Neural cell (in vitro differentiated cells): ENCODE data around the gene H2AZ2. TPM values are rescaled to one million over a fixed set of nuclear protein-coding genes. Genes with fewer than 3 reads are reported as not detected.

Experiments used
- H2AFZ ChIP-seq: fragments of 200-600, 300-800 bp; sonication (generic), shearing (Covaris generic); 2 replicates; pipeline ENCODE4 v1.6.0; 2014; ENCODE audit warnings: low read depth, mild to moderate bottlenecking, antibody characterized with exemption, low read length, moderate library complexity
- H3F3A ChIP-seq: fragments of 200-600 bp; shearing (Covaris generic); 2 replicates; pipeline ENCODE4 v1.6.1; 2016; ENCODE audit warnings: mild to moderate bottlenecking, moderate library complexity, mixed read lengths, antibody characterized with exemption, low read length; ENCODE audit not compliant: insufficient read depth, poor library complexity, severe bottlenecking
- H3K27ac ChIP-seq: fragments of 200-600, 300-800 bp; sonication (generic), shearing (Covaris generic); 2 replicates; pipeline ENCODE4 v1.5.1; 2014; ENCODE audit warnings: mild to moderate bottlenecking, low read length, moderate library complexity
- H3K27me3 ChIP-seq: fragments of 300-800, 200-600 bp; sonication (generic), shearing (Covaris generic); 2 replicates; pipeline ENCODE4 v1.6.0; 2014; ENCODE audit warnings: mild to moderate bottlenecking, low read depth, low read length, moderate library complexity; ENCODE audit not compliant: insufficient read depth
- H3K36me3 ChIP-seq: fragments of 300-800, 200-600 bp; sonication (generic), shearing (Covaris generic); 2 replicates; pipeline ENCODE4 v1.5.1; 2014; ENCODE audit warnings: mild to moderate bottlenecking, antibody characterized with exemption, low read length, moderate library complexity; ENCODE audit not compliant: insufficient read depth
- H3K4me2 ChIP-seq: fragments of 300-800, 200-600 bp; sonication (generic), shearing (Covaris generic); 2 replicates; pipeline ENCODE4 v1.6.0; 2014; ENCODE audit warnings: mild to moderate bottlenecking, low read length
- H3K4me3 ChIP-seq: fragments of 300-800, 200-600 bp; sonication (generic), shearing (Covaris generic); 2 replicates; pipeline ENCODE4 v1.5.1; 2014; ENCODE audit warnings: mild to moderate bottlenecking, low read length, moderate library complexity
- H3K79me2 ChIP-seq: fragments of 200-600 bp; shearing (Covaris generic); replicated peaks from 2 replicates; pipeline ENCODE4 v1.6.0; 2014; ENCODE audit warnings: mild to moderate bottlenecking, low read length, moderate library complexity; ENCODE audit not compliant: insufficient read depth
- H3K9ac ChIP-seq: fragments of 300-800, 200-600 bp; sonication (generic), shearing (Covaris generic); 2 replicates; pipeline ENCODE4 v1.6.1; 2016; ENCODE audit warnings: mild to moderate bottlenecking, low read length, mixed read lengths
- H3K9me2 ChIP-seq: fragments of 200-600 bp; shearing (Covaris generic); 2 replicates; pipeline ENCODE4 v1.6.1; 2016; ENCODE audit warnings: mild to moderate bottlenecking, low read length, mixed read lengths; ENCODE audit not compliant: insufficient read depth
- H3K9me3 ChIP-seq: fragments of 200-600, 300-800 bp; sonication (generic), shearing (Covaris generic); 2 replicates; pipeline ENCODE4 v1.6.1; 2016; ENCODE audit warnings: mild to moderate bottlenecking, mixed run types, low read length, moderate library complexity, mixed read lengths
- H4K20me1 ChIP-seq: fragments of 200-600 bp; shearing (Covaris generic); 2 replicates; pipeline ENCODE4 v1.6.1; 2016; ENCODE audit warnings: mild to moderate bottlenecking, mixed run types; ENCODE audit not compliant: insufficient read depth
- EP300 ChIP-seq: fragments of 450-650 bp; conservative IDR thresholded peaks from 2 replicates; pipeline ENCODE4 v1.6.1; 2014; ENCODE audit warnings: antibody characterized with exemption, mild to moderate bottlenecking, moderate library complexity; ENCODE audit not compliant: poor library complexity, severe bottlenecking
- EZH2 ChIP-seq: fragments of 200-600, 300-800 bp; shearing (Covaris generic), sonication (generic); IDR thresholded peaks from 2 replicates; pipeline ENCODE4 v1.6.1; 2014; ENCODE audit warnings: antibody characterized with exemption, low read length, borderline replicate concordance, mild to moderate bottlenecking; ENCODE audit not compliant: insufficient read depth, poor library complexity, severe bottlenecking
- MXI1 ChIP-seq: fragments of 450-650 bp; conservative IDR thresholded peaks from 2 replicates; pipeline ENCODE4 v1.6.1; 2014; ENCODE audit warnings: antibody characterized with exemption, mild to moderate bottlenecking; ENCODE audit not compliant: poor library complexity, severe bottlenecking
- POLR2AphosphoS5 ChIP-seq: IDR thresholded peaks from 2 replicates; pipeline ENCODE4 v1.6.1; 2012
- RAD21 ChIP-seq: fragments of 450-650 bp; conservative IDR thresholded peaks from 2 replicates; pipeline ENCODE4 v1.6.1; 2014; ENCODE audit warnings: antibody characterized with exemption, mild to moderate bottlenecking, moderate library complexity
- SMC3 ChIP-seq: fragments of 450-650 bp; conservative IDR thresholded peaks from 2 replicates; pipeline ENCODE4 v1.6.1; 2014; ENCODE audit warnings: antibody characterized with exemption, mild to moderate bottlenecking, moderate library complexity; ENCODE audit not compliant: poor library complexity
- TAF1 ChIP-seq: IDR thresholded peaks from 2 replicates; pipeline ENCODE4 v1.6.1; 2012; ENCODE audit warnings: low read depth
- polyA plus RNA-seq: library from polyadenylated mRNA; depleted of rRNA; stranded (reverse); fragments of >200 nt; gene quantifications from 2 replicates; pipeline ENCODE4 v1.2.3, GENCODE V29; 2014
- TF ChIP-seq, protein P1 (sequence below): fragments of 450-650 bp; IDR thresholded peaks from 2 replicates; pipeline ENCODE4 v1.5.1; 2014; ENCODE audit warnings: antibody characterized with exemption, mild to moderate bottlenecking, moderate library complexity; ENCODE audit not compliant: poor library complexity, severe bottlenecking
- TF ChIP-seq, protein P2 (sequence below): IDR thresholded peaks from 2 replicates; pipeline ENCODE4 v1.6.1; 2012; ENCODE audit warnings: borderline replicate concordance

The H2AZ2 gene
- polyA plus RNA-seq, 1 donor from 2014 or later = 152 TPM

DNA sequence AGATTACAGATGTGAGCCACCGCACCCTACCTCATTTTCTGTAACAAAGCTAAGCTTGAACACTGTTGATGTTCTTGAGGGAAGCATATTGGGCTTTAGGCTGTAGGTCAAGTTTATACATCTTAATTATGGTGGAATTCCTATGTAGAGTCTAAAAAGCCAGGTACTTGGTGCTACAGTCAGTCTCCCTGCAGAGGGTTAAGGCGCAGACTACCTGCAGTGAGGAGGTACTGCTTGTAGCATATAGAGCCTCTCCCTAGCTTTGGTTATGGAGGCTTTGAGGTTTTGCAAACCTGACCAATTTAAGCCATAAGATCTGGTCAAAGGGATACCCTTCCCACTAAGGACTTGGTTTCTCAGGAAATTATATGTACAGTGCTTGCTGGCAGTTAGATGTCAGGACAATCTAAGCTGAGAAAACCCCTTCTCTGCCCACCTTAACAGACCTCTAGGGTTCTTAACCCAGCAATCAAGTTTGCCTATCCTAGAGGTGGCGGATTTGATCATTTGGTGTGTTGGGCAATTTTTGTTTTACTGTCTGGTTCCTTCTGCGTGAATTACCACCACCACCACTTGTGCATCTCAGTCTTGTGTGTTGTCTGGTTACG, 45.4 kb downstream of the H2AZ2 start:
- peaks cover 8% of the 10 kb centered on the region for H3K36me3 ChIP-seq
- no peak overlapping the region for H3K9ac ChIP-seq
- H3K9me3 ChIP-seq = no peaks in the 10 kb centered on the region
- peaks cover 10% of the 10 kb centered on the region for H4K20me1 ChIP-seq
- no peaks in the 10 kb centered on the region for H3K27me3 ChIP-seq
- peaks cover 25% of the 10 kb centered on the region for H3K79me2 ChIP-seq
- H3K4me3 ChIP-seq = no peak overlapping the region
- no peak overlapping the region for H3K4me2 ChIP-seq
- TF ChIP-seq, protein P1, sequence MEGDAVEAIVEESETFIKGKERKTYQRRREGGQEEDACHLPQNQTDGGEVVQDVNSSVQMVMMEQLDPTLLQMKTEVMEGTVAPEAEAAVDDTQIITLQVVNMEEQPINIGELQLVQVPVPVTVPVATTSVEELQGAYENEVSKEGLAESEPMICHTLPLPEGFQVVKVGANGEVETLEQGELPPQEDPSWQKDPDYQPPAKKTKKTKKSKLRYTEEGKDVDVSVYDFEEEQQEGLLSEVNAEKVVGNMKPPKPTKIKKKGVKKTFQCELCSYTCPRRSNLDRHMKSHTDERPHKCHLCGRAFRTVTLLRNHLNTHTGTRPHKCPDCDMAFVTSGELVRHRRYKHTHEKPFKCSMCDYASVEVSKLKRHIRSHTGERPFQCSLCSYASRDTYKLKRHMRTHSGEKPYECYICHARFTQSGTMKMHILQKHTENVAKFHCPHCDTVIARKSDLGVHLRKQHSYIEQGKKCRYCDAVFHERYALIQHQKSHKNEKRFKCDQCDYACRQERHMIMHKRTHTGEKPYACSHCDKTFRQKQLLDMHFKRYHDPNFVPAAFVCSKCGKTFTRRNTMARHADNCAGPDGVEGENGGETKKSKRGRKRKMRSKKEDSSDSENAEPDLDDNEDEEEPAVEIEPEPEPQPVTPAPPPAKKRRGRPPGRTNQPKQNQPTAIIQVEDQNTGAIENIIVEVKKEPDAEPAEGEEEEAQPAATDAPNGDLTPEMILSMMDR = no peak
- no peak for TF ChIP-seq SMC3
- TF ChIP-seq EP300 = no peak
- TF ChIP-seq, protein P2, sequence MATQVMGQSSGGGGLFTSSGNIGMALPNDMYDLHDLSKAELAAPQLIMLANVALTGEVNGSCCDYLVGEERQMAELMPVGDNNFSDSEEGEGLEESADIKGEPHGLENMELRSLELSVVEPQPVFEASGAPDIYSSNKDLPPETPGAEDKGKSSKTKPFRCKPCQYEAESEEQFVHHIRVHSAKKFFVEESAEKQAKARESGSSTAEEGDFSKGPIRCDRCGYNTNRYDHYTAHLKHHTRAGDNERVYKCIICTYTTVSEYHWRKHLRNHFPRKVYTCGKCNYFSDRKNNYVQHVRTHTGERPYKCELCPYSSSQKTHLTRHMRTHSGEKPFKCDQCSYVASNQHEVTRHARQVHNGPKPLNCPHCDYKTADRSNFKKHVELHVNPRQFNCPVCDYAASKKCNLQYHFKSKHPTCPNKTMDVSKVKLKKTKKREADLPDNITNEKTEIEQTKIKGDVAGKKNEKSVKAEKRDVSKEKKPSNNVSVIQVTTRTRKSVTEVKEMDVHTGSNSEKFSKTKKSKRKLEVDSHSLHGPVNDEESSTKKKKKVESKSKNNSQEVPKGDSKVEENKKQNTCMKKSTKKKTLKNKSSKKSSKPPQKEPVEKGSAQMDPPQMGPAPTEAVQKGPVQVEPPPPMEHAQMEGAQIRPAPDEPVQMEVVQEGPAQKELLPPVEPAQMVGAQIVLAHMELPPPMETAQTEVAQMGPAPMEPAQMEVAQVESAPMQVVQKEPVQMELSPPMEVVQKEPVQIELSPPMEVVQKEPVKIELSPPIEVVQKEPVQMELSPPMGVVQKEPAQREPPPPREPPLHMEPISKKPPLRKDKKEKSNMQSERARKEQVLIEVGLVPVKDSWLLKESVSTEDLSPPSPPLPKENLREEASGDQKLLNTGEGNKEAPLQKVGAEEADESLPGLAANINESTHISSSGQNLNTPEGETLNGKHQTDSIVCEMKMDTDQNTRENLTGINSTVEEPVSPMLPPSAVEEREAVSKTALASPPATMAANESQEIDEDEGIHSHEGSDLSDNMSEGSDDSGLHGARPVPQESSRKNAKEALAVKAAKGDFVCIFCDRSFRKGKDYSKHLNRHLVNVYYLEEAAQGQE = no peak
- TF ChIP-seq EZH2 = no peak
- TF ChIP-seq TAF1 = no peak
- TF ChIP-seq RAD21 = no peak
- TF ChIP-seq MXI1 = no peak
- TF ChIP-seq POLR2AphosphoS5 = no peak
- no peak overlapping the region for H3K27ac ChIP-seq
- H3K9me2 ChIP-seq = no peaks in the 10 kb centered on the region
- no peaks in the 10 kb centered on the region for H3F3A ChIP-seq
- H2AFZ ChIP-seq = no peak overlapping the region

DNA sequence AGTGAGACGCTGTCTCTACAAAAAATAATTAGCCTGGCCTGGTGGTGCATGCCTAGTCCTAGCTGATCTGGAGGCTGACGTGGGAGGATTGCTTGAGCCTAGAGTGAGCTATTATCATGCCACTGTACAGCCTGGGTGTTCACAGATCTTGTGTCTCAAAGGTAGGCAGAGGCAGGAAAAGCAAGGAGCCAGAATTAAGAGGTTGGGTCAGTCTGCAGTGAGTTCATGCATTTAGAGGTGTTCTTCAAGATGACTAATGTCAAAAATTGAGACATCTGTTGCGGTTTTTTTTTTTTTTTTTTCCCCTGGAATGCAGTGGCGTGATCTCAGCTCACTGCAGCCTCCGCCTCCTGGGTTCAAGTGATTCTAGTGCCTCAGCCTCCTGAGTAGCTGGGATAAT, 46.0 kb downstream of the H2AZ2 start:
- H3K9me3 ChIP-seq = no peaks in the 10 kb centered on the region
- no peak overlapping the region for H3K4me2 ChIP-seq
- H3K9me2 ChIP-seq = no peaks in the 10 kb centered on the region
- peaks cover 11% of the 10 kb centered on the region for H4K20me1 ChIP-seq
- H3K27ac ChIP-seq = no peak overlapping the region
- no peaks in the 10 kb centered on the region for H3K27me3 ChIP-seq
- H3F3A ChIP-seq = no peaks in the 10 kb centered on the region
- H3K79me2 ChIP-seq = peaks cover 31% of the 10 kb centered on the region
- peaks cover 8% of the 10 kb centered on the region for H3K36me3 ChIP-seq
- no peak overlapping the region for H3K4me3 ChIP-seq
- no peak overlapping the region for H2AFZ ChIP-seq
- H3K9ac ChIP-seq = no peak overlapping the region
- TF ChIP-seq EZH2 = no peak
- no peak for TF ChIP-seq EP300
- no peak for TF ChIP-seq MXI1
- TF ChIP-seq, protein P1 = no peak
- no peak for TF ChIP-seq TAF1
- TF ChIP-seq RAD21 = no peak
- no peak for TF ChIP-seq SMC3
- TF ChIP-seq POLR2AphosphoS5 = no peak
- TF ChIP-seq, protein P2 = no peak
